Activated T-cell treated with anti-CD3 and anti-CD28 coated beads, Interleukin-2, amount 50 U/mL, for 72 hours (primary cell): Measurements from ENCODE around the gene CHST11. TPM values are rescaled to one million over a fixed set of nuclear protein-coding genes. Genes with fewer than 3 reads are reported as not detected.
"Not testable (repeated sequence)": the region's sequence is repeated elsewhere in the genome, so short reads cannot be mapped to it uniquely, and the experiment has no call there.

Experiments
- ATAC-seq, 2 donors: fragments of 150-1000 bp; cut with Tn5 transposase; replicated peaks in 1 of 2; 2 replicates each; pipeline ENCODE4 v1.10.0; 2021; ENCODE audit warnings: moderate library complexity in 2 of 2, mild to moderate bottlenecking in 1 of 2
- DNase-seq, 2 donors: peaks; one replicate each; pipeline ENCODE4 v3.0.0; 2021 to 2022; ENCODE audit warnings: mixed read lengths in 1 of 2
- H3K27ac Mint-ChIP-seq: one replicate; pipeline ENCODE4 v1.8.0; 2022; ENCODE audit warnings: mild to moderate bottlenecking, moderate library complexity, mixed read lengths
- H3K27me3 Mint-ChIP-seq: one replicate; pipeline ENCODE4 v1.8.0; 2022; ENCODE audit warnings: low read depth, mixed read lengths
- H3K36me3 Mint-ChIP-seq, 2 donors: one replicate each; pipeline ENCODE4 v1.8.0; 2022; ENCODE audit warnings: mixed read lengths in 2 of 2, mild to moderate bottlenecking in 1 of 2; ENCODE audit not compliant: insufficient read depth in 2 of 2
- H3K4me1 Mint-ChIP-seq: one replicate; pipeline ENCODE4 v1.8.0; 2022; ENCODE audit warnings: low read depth, mixed read lengths
- H3K4me3 Mint-ChIP-seq, 2 donors: one replicate each; pipeline ENCODE4 v1.8.0; 2022; ENCODE audit warnings: mild to moderate bottlenecking in 2 of 2, mixed read lengths in 2 of 2, moderate library complexity in 2 of 2
- H3K9me3 Mint-ChIP-seq, 2 donors: one replicate each; pipeline ENCODE4 v1.8.0; 2022; ENCODE audit warnings: mixed read lengths in 2 of 2
- total RNA-seq, 2 donors: library from RNA; stranded (reverse); gene quantifications; one replicate each; pipeline ENCODE4 v1.2.3, GENCODE V29; 2022

Gene CHST11
- total RNA-seq, 2 donors from 2014 or later, result 47.2 to 57.7 TPM

DNA sequence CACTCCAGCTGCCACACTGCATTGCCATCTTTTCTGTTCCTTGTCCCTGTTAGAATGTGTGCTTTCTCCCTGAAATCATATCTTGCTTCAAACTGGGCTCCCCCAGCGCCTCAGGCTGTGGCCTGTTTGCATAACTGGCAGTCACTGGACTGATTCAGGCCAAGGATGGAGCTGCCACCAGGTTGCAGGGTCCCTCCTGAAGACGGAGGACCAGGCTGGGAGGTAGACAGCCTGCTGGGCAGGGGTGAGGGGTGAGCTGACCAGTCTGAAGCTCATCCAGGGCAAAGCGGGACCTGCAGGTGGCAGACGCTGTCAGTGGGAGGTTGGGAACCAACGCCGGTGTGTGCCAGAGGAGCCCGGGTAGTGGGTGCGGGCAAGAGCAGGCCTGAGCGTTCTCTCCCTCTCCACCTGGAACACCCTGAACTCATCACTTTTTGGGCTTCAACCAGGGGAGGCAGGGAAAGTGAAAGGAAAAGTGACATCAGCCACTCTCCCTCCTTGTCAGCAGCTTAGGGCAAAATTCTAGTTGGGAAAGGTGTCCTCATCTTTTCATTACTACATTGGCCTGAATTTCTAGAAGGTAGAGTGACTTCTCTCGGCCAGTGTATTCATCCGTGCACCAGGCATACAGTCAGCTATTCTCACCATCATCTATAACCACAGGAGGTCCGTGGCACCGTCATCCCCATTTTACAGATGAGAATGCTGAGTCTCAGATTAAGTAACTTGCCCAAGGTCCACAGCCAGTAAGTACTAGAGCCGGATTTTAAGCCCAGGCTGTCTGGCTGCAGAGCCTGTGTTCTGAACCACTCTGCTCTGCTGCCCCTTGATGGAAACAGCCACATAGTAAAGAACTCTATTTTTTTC is 282.3 kb downstream of the CHST11 start:
- ATAC-seq (peak in 1 of 2 donors; percentile 22), DNase-seq (no peak)
- Mint-ChIP-seq H3K36me3 (peaks cover 0 to 2% of the 10 kb centered on the region in 2 donors), H3K27ac (peak overlapping the region; percentile 15), H3K27me3 (no peaks in the 10 kb centered on the region), H3K4me3 (peak overlapping the region in 1 of 2 donors; percentile 11), H3K9me3 (no peaks in the 10 kb centered on the region), H3K4me1 (peaks cover 79% of the 10 kb centered on the region)

GRCh38 chr12:104740668-104741067 is 283.9 kb downstream of the CHST11 start:
- peaks cover 0 to 2% of the 10 kb centered on the region in 2 donors for H3K36me3 Mint-ChIP-seq
- peak overlapping the region; percentile 76 to 79 for H3K4me3 Mint-ChIP-seq
- H3K4me1 Mint-ChIP-seq, result peaks cover 71% of the 10 kb centered on the region
- ATAC-seq, result peak; percentile 71 to 77
- peak in 1 of 2 donors; percentile 36 for DNase-seq
- no peaks in the 10 kb centered on the region for H3K27me3 Mint-ChIP-seq
- peak overlapping the region; percentile 92 for H3K27ac Mint-ChIP-seq
- H3K9me3 Mint-ChIP-seq, result no peaks in the 10 kb centered on the region

- no peaks in the 10 kb centered on the region for H3K27me3 Mint-ChIP-seq
- peak; percentile 21 to 52 for ATAC-seq
Measured at GRCh38 chr12:104741077-104741476, 284.3 kb downstream of the CHST11 start.

GRCh38 chr12:104741497-104742367 is 285.0 kb downstream of the CHST11 start:
- Mint-ChIP-seq H3K4me1 (peaks cover 69% of the 10 kb centered on the region), H3K4me3 (peak overlapping the region in 1 of 2 donors; percentile 79), H3K36me3 (peaks cover 0 to 2% of the 10 kb centered on the region in 2 donors), H3K27ac (peak overlapping the region; percentile 92), H3K27me3 (no peaks in the 10 kb centered on the region), H3K9me3 (no peaks in the 10 kb centered on the region)
- DNase-seq, result no peak
- no peak for ATAC-seq

More at GRCh38 chr12:104741077-104741476, 284.3 kb downstream of the CHST11 start:
- Mint-ChIP-seq H3K4me3 (peak overlapping the region; percentile 76 to 79), H3K4me1 (peaks cover 71% of the 10 kb centered on the region), H3K27ac (peak overlapping the region; percentile 92), H3K36me3 (peaks cover 0 to 2% of the 10 kb centered on the region in 2 donors), H3K9me3 (no peaks in the 10 kb centered on the region)
- DNase-seq, result no peak

- peaks cover 69% of the 10 kb centered on the region for H3K4me1 Mint-ChIP-seq
- DNase-seq, result no peak
- H3K9me3 Mint-ChIP-seq, result no peaks in the 10 kb centered on the region
- H3K36me3 Mint-ChIP-seq, result peaks cover 0 to 2% of the 10 kb centered on the region in 2 donors
- H3K27me3 Mint-ChIP-seq, result no peaks in the 10 kb centered on the region
- ATAC-seq, result no peak
- no peak overlapping the region for H3K4me3 Mint-ChIP-seq
- H3K27ac Mint-ChIP-seq, result peak overlapping the region; percentile 67
Measured at GRCh38 chr12:104742551-104743201, 285.9 kb downstream of the CHST11 start.

DNA sequence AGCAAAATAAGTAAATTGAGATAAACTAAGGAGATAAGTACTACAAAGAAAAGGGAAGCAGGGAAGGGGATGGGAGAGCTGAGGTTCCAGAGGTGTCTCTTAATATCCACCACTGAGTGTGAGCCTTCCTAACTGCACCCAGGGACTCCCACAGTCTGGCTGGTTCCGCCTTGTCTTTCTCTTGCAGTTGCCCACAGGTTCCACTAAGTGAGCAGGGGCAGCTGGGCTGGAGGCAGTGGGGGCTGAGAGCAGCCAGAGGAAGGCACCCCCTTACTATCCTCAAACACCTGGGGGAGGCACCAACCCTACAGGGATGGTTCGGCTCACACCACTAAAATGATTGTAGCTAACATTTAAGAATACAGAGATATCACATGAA is 286.4 kb downstream of the CHST11 start:
- DNase-seq (no peak), ATAC-seq (no peak)
- Mint-ChIP-seq H3K36me3 (peaks cover 0 to 2% of the 10 kb centered on the region in 2 donors), H3K27ac (no peak overlapping the region), H3K4me1 (peaks cover 69% of the 10 kb centered on the region), H3K9me3 (no peaks in the 10 kb centered on the region), H3K27me3 (no peaks in the 10 kb centered on the region), H3K4me3 (no peak overlapping the region)

DNA sequence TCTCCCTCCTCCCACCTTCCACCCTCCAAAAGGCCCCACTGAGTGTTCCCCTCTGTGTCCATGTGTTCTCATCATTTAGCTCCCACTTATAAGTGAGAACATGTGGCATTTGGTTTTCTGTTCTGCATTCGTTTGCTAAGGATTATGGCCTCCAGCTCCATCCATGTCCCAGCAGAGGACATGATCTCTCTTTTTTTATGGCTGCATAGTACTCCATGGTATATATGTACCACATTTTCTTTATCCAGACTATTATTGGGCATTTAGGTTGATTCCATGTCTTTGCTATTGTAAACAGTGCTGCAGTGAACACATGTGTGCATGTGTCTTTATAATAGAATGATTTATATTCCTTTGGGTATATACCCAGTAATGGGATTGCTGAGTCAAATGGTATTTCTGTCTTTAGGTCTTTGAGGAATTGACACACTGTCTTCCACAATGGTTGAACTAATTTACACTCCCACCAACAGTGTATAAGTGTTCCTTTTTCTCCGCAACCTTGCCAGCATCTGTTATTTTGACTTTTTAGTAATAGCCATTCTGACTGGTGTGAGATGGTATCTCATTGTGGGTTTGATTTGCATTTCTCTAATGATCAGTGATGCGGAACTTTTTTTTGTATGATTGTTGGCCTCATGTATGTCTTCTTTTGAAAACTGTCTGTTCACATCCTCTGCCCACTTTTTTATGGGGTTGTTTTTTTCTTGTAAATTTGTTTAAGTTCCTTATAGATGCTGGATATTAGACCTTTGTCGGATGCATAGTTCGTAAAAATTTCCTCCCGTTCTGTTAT is 287.2 kb downstream of the CHST11 start:
- H3K27ac Mint-ChIP-seq, H3K36me3 Mint-ChIP-seq, H3K27me3 Mint-ChIP-seq, DNase-seq, H3K4me3 Mint-ChIP-seq, H3K9me3 Mint-ChIP-seq, ATAC-seq: not testable (repeated sequence)
- peaks cover 65% of the 10 kb centered on the region for H3K4me1 Mint-ChIP-seq

GRCh38 chr12:104746467-104747088 is 289.8 kb downstream of the CHST11 start:
- Mint-ChIP-seq H3K36me3 (peaks cover 1 to 2% of the 10 kb centered on the region in 2 donors), H3K4me3 (peak overlapping the region in 1 of 2 donors; percentile 4), H3K27ac (peak overlapping the region; percentile 41), H3K4me1 (peaks cover 51% of the 10 kb centered on the region), H3K9me3 (no peaks in the 10 kb centered on the region), H3K27me3 (no peaks in the 10 kb centered on the region)
- ATAC-seq, result no peak
- DNase-seq, result no peak

DNA sequence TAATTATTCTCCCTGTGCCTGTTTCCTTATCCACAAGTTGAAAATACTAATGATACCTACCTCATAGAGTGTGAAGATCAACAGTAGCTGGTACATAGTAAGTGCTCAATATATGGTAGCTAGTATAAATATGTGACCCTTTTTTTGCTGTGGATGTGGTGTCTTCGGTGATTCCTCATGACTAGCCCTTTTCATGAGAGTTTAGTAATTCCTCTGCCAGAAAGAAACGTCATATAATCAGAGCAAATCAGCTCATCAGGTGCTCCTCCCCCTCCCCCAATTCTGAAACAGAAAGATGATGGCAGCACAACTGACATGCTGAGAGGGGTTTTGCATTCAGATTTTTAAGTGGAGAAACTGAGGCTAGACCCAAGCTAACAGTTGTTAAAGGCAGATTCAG is 290.6 kb downstream of the CHST11 start:
- Mint-ChIP-seq H3K4me1 (peaks cover 47% of the 10 kb centered on the region), H3K36me3 (peaks cover 1 to 2% of the 10 kb centered on the region in 2 donors), H3K27ac (peak overlapping the region; percentile 97), H3K4me3 (peak overlapping the region; percentile 32 to 92), H3K27me3 (no peaks in the 10 kb centered on the region), H3K9me3 (no peaks in the 10 kb centered on the region)
- ATAC-seq (peak; percentile 43 to 74), DNase-seq (no peak)

GRCh38 chr12:104747955-104748354 is 291.2 kb downstream of the CHST11 start:
- peak; percentile 58 to 60 for ATAC-seq
- Mint-ChIP-seq H3K36me3 (peaks cover 1 to 2% of the 10 kb centered on the region in 2 donors), H3K4me1 (peaks cover 42% of the 10 kb centered on the region), H3K27me3 (no peaks in the 10 kb centered on the region), H3K9me3 (no peaks in the 10 kb centered on the region), H3K27ac (peak overlapping the region; percentile 97), H3K4me3 (peak overlapping the region; percentile 32 to 92)
- DNase-seq, result no peak

- Mint-ChIP-seq H3K27ac (peak overlapping the region; percentile 97), H3K36me3 (peaks cover 1 to 2% of the 10 kb centered on the region in 2 donors), H3K4me1 (peaks cover 41% of the 10 kb centered on the region), H3K4me3 (peak overlapping the region in 1 of 2 donors; percentile 92), H3K27me3 (no peaks in the 10 kb centered on the region), H3K9me3 (no peaks in the 10 kb centered on the region)
- DNase-seq, result no peak
- ATAC-seq, result no peak
Measured at GRCh38 chr12:104748356-104748755, 291.6 kb downstream of the CHST11 start.

GRCh38 chr12:104748790-104749189 is 292.0 kb downstream of the CHST11 start:
- DNase-seq (no peak), ATAC-seq (no peak)
- Mint-ChIP-seq H3K9me3 (no peaks in the 10 kb centered on the region), H3K27ac (no peak overlapping the region), H3K4me1 (peaks cover 41% of the 10 kb centered on the region), H3K36me3 (peaks cover under 1 to 1% of the 10 kb centered on the region in 2 donors), H3K4me3 (no peak overlapping the region), H3K27me3 (no peaks in the 10 kb centered on the region)
